Cardiac fibroblast (primary cell): Measurements from ENCODE around the gene PROP1.

Experiments
- DNase-seq, 2 donors: peaks; one replicate each; pipeline versions ENCODE4 v3.0.0 to v3.0.0-alpha.2; 2010; ENCODE audit warnings: low read depth in 2 of 2
- H3K4me3 ChIP-seq, 2 donors: replicated peaks in 1 of 2; 1 replicate in 1 of 2; 2 replicates in 1 of 2; pipeline ENCODE4 v1.5.1; 2011; ENCODE audit warnings: low read depth in 2 of 2, low read length in 2 of 2, mild to moderate bottlenecking in 2 of 2, moderate library complexity in 1 of 2
- TF ChIP-seq, protein P1 (sequence below): IDR thresholded peaks from one replicate; pipeline ENCODE4 v1.5.1; 2011; ENCODE audit warnings: low read depth, mild to moderate bottlenecking, low read length, inconsistent platforms

PROP1 gene

DNA sequence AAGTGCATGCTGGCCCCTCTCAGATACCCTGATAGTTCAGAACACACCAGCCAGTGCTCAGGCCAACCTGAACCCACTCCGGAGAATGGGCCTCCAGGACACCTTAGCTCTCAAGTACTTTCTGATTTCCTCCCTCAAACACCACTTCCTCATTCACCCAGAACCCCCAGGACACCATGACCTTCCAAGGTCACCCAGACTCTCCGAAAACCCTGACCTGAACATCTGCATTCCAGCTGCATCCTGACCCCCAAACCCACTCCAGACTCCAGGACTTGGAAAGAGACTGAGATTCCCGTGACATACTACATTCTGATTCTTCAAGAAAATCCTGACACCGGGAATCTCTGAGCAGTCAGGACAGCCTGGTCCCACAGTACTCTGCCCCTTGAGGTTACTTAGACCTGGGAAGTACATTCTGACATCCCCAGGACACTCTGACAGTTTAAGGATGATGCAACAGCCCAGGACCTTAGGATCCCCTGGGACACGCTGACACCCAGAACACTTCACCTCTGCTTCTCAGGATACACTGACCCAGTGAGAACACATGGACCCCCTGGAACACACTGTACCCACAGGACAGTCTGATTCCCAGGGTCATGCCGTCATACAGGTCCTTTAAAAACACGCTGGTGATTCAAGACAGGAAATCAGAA is 747 bp upstream of the PROP1 start:
- no peak for DNase-seq
- no peak overlapping the region for H3K4me3 ChIP-seq
- TF ChIP-seq, protein P1, sequence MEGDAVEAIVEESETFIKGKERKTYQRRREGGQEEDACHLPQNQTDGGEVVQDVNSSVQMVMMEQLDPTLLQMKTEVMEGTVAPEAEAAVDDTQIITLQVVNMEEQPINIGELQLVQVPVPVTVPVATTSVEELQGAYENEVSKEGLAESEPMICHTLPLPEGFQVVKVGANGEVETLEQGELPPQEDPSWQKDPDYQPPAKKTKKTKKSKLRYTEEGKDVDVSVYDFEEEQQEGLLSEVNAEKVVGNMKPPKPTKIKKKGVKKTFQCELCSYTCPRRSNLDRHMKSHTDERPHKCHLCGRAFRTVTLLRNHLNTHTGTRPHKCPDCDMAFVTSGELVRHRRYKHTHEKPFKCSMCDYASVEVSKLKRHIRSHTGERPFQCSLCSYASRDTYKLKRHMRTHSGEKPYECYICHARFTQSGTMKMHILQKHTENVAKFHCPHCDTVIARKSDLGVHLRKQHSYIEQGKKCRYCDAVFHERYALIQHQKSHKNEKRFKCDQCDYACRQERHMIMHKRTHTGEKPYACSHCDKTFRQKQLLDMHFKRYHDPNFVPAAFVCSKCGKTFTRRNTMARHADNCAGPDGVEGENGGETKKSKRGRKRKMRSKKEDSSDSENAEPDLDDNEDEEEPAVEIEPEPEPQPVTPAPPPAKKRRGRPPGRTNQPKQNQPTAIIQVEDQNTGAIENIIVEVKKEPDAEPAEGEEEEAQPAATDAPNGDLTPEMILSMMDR = no peak

DNA sequence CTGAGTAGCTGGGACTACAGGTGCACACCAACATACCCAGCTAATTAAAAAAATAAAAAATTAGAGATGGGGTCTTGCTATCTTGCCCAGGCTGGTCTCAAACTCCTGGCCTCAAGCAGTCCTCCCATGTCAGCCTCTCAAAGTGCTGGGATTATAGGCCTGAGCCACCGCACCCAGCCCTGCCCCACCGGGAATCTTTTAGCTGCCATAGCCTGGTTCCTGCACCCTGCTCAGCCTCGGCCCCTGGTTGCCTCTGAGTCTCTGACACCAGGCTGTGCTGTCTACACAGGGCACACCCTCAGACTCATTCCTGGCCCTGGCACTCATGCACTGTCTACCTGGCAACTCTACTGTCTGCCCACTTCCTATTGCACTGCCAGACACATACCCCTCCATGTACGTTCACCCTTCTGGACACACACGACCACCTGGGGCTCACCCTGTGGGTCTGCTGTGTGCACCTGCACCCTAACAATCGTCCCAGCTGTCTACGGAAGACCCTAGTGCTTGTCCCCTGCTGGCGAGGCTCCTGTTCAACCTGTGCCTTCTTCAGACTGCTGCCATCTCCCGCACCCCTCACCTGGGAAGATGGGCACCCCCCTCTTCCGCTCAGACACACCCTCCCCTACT is 1.4 kb downstream of the PROP1 start:
- H3K4me3 ChIP-seq = no peak overlapping the region
- TF ChIP-seq, protein P1 = no peak
- no peak for DNase-seq

DNA sequence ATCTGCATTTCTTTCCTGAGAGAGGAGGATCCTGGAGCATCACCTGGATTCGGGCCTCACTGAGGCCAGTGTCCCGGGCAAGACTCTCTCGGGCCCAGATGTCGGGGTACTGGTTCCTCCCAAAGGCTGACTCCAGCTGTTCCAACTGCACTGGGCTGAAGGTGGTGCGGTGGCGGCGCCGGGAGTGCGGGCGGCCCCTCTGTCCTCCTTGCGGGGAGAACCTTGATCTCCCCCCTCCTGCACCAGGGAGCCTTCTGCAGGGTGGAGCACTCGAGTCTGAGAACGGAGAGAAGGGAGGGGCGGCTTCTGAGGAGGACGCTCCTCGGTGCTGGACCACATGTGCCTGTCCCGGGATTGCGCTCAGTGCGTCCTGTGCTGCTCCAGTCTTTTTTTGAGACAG is 2.0 kb downstream of the PROP1 start:
- no peak for DNase-seq
- no peak overlapping the region for H3K4me3 ChIP-seq
- TF ChIP-seq, protein P1 = no peak

DNA sequence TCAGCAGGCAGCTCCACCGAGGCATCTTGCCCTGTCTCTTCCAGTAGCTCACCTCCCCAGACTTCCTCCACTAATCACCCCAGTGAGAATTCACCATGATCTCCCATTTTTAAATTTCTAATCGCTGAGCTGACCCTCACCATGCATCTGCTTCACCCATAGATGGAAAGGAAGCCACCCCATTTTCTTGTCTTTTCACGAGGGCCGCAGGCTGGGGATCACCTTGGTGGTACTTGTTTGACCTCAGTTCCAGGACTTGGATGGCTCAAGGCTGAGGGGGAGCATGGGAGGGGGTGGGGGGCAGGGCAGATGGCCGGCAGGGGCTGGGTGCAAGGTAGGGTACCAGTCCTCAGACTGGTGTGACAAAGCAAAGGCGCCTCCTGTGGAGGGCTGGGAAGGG is 3.6 kb downstream of the PROP1 start:
- DNase-seq = no peak
- TF ChIP-seq, protein P1 = no peak
- no peak overlapping the region for H3K4me3 ChIP-seq

DNA sequence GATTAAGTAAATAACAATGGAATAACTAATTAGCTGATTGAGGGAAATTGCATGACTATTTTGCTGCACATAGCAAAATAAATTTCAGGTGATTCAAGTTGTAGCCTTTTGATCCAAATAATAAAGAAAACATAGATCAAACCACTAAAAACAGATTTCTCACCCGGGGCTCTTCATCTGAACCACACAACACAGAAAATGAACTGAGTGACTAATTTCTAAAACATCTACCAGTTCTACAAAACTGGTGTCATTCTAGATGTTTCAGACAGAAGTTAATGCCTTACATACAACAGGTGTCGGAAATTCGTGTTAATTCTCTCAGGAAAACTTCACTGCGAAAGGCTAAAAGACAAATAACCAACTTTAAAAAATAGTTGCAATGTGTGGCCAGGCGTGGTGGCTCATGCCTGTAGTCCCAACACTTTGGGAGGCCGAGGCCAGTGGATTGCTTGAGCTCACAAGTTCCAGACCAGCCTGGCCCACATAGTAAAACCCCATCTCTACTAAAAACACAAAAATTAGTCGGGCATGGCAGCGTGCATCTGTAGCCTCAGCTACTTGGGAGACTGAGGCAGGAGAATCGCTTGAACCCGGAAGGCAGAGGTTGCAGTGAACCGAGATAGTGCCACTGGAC is 6.9 kb downstream of the PROP1 start:
- TF ChIP-seq, protein P1 = no peak
- no peak for DNase-seq
- no peak overlapping the region for H3K4me3 ChIP-seq

DNA sequence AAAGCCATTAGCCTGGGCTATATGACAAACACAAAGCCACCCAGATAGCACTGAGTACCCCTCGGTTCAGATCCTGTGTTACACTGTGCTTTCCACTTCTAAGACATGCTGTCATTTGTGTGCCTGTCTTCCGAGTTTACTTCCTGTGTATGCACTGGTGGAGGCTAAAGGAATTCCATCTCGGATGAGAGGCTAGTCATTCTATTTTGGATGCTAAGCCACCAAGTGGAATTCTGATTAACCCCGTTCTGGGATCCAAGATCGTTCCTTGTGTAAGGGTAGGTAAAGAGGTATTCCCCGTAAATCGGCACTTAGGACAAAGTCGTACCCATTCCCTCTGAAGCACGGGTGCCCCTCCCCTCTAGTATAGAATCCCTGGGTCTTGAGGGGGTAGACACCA is 8.7 kb downstream of the PROP1 start:
- no peak overlapping the region for H3K4me3 ChIP-seq
- DNase-seq = no peak
- TF ChIP-seq, protein P1 = no peak
